DOHH2 (cell line): ENCODE results near the gene TGDS.

ENCODE experiments used
- CTCF ChIP-seq: fragments of 200-600 bp; sonication (generic); IDR thresholded peaks from one replicate; pipeline ENCODE4 v1.5.1; 2014; ENCODE audit warnings: antibody characterized with exemption, mild to moderate bottlenecking, low read depth, low read length; ENCODE audit not compliant: poor library complexity, severe bottlenecking
- EZH2phosphoT487 ChIP-seq: fragments of 200-600 bp; sonication (generic); IDR thresholded peaks from 2 replicates; pipeline ENCODE4 v1.6.1; 2017; ENCODE audit warnings: borderline replicate concordance, mild to moderate bottlenecking, antibody characterized with exemption, low read length, moderate library complexity, mixed read lengths

GRCh38 chr13:94598281-94598680 is 2.3 kb upstream of the TGDS start:
- TF ChIP-seq CTCF (no peak), EZH2phosphoT487 (no peak)
